Measurements from ENCODE around the gene ZNF790.

- TF ChIP-seq CTCF (IDR thresholded peaks at IDR 0.05), result no peak
- TF ChIP-seq POLR2A (IDR thresholded peaks at IDR 0.05), result no peak
- TF ChIP-seq EP300 (IDR thresholded peaks at IDR 0.05), result no peak
These were observed 41.5 kb downstream of the ZNF790 start for GRCh38 chr19:36796714-36796992.
